Stomach (tissue), 4 donors: ENCODE measurements around the gene RASIP1.

Experiments used
- CTCF ChIP-seq, 7 experiments: fragments of 450-650 bp in 4 of 7; fragments of 200-600 bp in 3 of 7; sonication (generic) in 3 of 7; IDR thresholded peaks; one replicate each; pipeline ENCODE4 v1.5.1; 2016 to 2019; ENCODE audit warnings: antibody characterized with exemption in 7 of 7, control low read depth in 2 of 7, mild to moderate bottlenecking in 1 of 7
- EP300 ChIP-seq: sonication (generic); formaldehyde crosslinking; IDR thresholded peaks from one replicate; pipeline ENCODE4 v1.6.1; 2017; ENCODE audit warnings: antibody characterized with exemption
- POLR2A ChIP-seq, 4 donors: fragments of 450-650 bp; IDR thresholded peaks; one replicate each; pipeline ENCODE4 v1.6.1; 2016; ENCODE audit warnings: antibody characterized with exemption in 4 of 4, control low read depth in 2 of 4, mild to moderate bottlenecking in 1 of 4, moderate library complexity in 1 of 4

DNA sequence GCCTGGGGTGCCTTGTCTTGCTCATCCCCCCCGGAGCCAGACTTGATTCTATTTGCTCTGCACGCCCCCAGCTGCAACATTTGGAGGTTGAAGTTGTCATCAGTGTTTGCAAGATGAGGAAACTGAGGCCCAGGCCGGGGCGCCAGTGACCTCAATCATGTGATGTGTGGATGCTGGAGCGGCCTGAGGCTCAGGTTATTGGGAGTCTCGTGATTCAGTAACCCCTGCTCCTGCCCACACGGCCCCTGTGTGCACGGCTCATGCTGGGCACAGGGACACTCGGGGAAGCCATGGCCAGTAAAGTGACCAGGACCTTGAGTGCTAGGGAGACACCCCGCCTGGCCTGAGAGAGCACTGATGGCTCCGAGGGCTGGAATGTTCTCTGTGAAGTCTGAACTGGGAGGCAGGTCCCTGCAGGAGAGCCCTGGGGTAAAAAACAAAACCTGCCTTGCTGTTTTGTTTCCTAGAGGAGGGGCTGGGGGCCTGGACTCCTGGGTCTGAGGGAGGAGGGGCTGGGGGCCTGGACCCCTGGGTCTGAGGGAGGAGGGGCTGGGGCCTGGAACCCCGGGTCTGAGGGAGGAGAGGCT is 16.8 kb upstream of the RASIP1 start:
- TF ChIP-seq CTCF (IDR thresholded peaks at IDR 0.05) = no peak
- TF ChIP-seq POLR2A (IDR thresholded peaks at IDR 0.05) = no peak
- no peak for TF ChIP-seq EP300
